ENCODE measurements around the gene SLC4A1AP.
A peak's percentile ranks its signal among the peaks of the same experiment; 100 is the strongest.
"Not testable (repeated sequence)": the region's sequence is repeated elsewhere in the genome, so short reads cannot be mapped to it uniquely, and the experiment has no call there.

Gene SLC4A1AP

GRCh38 chr2:27663285-27664153 lies at the start of gene SLC4A1AP, which contains the start of gene SUPT7L:
SLC4A1AP (plus strand) TSS chr2:27663889; CDS start chr2:27663915, 26 bp downstream.
SUPT7L (minus strand) TSS chr2:27663614; CDS start chr2:27662192, 1,422 bp downstream.
- peak; percentile 93 for DNase-seq

GRCh38 chr2:27613985-27614384 lies 49.7 kb upstream of the SLC4A1AP start:
- DNase-seq: no peak

GRCh38 chr2:27615316-27615715 lies 48.4 kb upstream of the SLC4A1AP start:
- DNase-seq: no peak

- DNase-seq: no peak
Observed at GRCh38 chr2:27621524-27621923, 42.2 kb upstream of the SLC4A1AP start.

GRCh38 chr2:27622921-27623384 lies 40.7 kb upstream of the SLC4A1AP start:
- DNase-seq: no peak

- DNase-seq: no peak
Observed at GRCh38 chr2:27624943-27625342, 38.7 kb upstream of the SLC4A1AP start.

GRCh38 chr2:27626323-27626722 lies 37.4 kb upstream of the SLC4A1AP start:
- DNase-seq: not testable (repeated sequence)

- DNase-seq: not testable (repeated sequence)
Observed at GRCh38 chr2:27626921-27627320, 36.8 kb upstream of the SLC4A1AP start.

GRCh38 chr2:27627963-27628766 lies 35.5 kb upstream of the SLC4A1AP start:
- DNase-seq: no peak

- peak; percentile 94 for DNase-seq
Observed at GRCh38 chr2:27628767-27629709, 34.7 kb upstream of the SLC4A1AP start, which contains the start of the genes CCDC121 and GPN1. CCDC121 (minus strand) TSS chr2:27629012; CDS start chr2:27627799, 1,213 bp downstream. GPN1 (plus strand) TSS chr2:27629050; CDS start chr2:27629059, 9 bp downstream.

- DNase-seq: not testable (repeated sequence)
Observed at GRCh38 chr2:27630257-27630656, 33.4 kb upstream of the SLC4A1AP start.

GRCh38 chr2:27634291-27634690 lies 29.4 kb upstream of the SLC4A1AP start:
- DNase-seq: no peak

- no peak for DNase-seq
Observed at GRCh38 chr2:27636766-27637165, 26.9 kb upstream of the SLC4A1AP start.

- no peak for DNase-seq
Observed at GRCh38 chr2:27638037-27638637, 25.6 kb upstream of the SLC4A1AP start.

- DNase-seq: no peak
Observed at GRCh38 chr2:27638709-27639108, 25.0 kb upstream of the SLC4A1AP start.

- DNase-seq: no peak
Observed at GRCh38 chr2:27640722-27641245, 22.9 kb upstream of the SLC4A1AP start.

GRCh38 chr2:27645197-27645596 lies 18.5 kb upstream of the SLC4A1AP start:
- DNase-seq: no peak

GRCh38 chr2:27647289-27647688 lies 16.4 kb upstream of the SLC4A1AP start:
- DNase-seq: no peak

- no peak for DNase-seq
Observed at GRCh38 chr2:27647737-27648136, 16.0 kb upstream of the SLC4A1AP start.

GRCh38 chr2:27651056-27651455 lies 12.6 kb upstream of the SLC4A1AP start:
- DNase-seq: no peak

- no peak for DNase-seq
Observed at GRCh38 chr2:27652341-27652740, 11.3 kb upstream of the SLC4A1AP start.
